ENCODE results near the gene CNNM2. TPM values are rescaled to one million over a fixed set of nuclear protein-coding genes. Genes with fewer than 3 reads are reported as not detected.

CNNM2 gene
- polyA plus RNA-seq, 4 donors = 10.8 to 13.4 (median 12.7) TPM

DNA sequence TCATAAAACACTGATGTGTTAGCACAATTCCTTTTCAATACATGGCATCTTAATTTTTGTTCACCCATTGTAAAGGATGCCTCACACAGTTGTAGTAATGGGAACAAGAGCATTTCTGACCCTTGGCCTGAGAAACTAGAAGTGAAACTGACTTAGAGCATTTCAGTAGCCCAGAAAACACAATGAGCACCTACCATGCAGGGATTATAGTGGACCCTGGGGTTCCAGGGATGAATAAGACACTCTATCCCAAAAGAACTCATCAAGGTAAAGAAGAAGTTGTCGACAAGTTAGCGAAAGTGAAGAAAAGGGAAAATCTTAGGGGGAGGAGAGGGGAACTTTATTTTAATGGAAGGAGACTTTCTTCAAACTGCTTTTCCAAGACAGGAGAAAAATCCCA, 149.4 kb downstream of the CNNM2 start:
- DNase-seq (ENCODE audit: low read depth in 4 of 4, low spot score in 3 of 4) = no peak

DNA sequence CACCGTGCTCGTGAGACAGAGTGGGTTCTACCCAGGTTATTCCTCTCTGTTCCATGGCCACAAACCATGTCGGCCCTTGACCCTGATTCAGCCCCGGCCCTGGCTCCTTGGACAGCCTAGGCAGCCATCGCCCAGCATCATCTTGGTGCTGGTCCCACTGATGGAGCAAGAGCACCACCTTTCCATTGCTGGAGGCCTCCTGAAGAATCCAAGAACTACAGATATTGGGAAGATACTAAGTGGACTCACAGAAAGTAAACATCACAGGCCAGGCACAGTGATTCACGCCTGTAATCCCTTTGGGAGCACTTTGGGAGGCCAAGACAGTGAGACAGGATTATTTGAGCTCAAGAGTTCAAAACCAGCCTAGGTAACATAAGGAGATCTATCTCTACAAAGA, 149.9 kb downstream of the CNNM2 start:
- DNase-seq (ENCODE audit: low read depth in 4 of 4, low spot score in 3 of 4) = no peak

DNA sequence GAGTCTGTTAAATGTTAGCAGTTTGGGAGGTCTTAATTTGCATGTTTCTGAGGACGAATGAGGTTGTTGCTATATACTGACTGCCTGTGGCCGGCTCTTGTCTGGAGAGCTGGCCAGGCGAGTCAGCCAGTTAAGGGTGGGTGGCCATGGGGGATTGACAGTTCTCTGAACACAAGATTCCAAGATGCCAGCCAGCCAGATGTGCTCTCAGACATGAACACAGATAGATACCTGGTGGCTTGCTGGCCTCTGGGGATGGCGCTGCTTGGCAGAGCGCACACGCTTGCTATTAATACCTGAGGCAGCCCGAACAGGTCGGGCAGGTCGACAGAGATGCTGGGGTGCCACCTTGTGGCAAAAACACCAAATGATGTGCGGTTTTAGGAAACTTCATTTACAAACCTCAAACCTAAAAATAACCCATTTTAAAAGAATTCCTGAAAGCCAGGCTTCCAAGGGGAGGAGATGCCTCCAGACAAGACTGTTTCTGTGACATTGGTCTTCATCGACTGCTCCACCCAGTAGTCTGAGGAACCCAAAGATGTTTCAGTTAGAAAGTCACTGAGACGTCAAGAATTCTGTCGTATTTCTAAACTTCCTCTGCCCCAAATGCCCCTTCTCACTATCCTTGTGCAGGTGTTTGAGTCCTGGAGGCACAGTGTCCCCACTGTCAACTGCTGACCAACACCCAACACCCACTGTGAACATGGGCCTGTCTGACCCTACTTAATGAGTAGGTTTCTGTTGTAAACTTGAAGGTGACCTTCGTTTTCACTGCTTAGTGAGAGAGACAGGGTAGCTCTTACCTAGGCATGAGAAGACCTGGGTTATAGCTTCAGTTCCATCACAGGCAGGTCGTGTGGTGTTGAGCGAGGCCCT, 151.6 kb downstream of the CNNM2 start:
- DNase-seq (ENCODE audit: low read depth in 4 of 4, low spot score in 3 of 4) = peak; percentile 28 to 47 (median 36)

DNA sequence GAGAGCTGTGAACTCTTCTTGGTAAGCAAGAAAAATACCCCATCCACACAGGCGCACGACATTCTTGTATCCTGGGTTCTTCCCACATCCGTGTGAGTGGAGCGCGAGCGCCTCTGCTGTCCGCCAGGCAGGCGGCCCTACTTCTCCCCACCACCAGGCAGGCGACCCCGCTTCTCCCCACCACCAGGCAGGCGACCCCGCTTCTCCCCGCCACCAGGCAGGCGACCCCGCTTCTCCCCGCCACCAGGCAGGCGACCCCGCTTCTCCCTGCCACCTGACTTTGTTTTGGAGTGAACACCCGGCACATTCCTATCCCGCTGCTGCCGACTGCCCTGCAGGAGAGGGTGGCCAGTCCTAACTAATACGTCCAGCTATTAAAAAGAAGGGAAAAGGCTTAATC, 154.2 kb downstream of the CNNM2 start:
- DNase-seq (ENCODE audit: low read depth in 4 of 4, low spot score in 3 of 4) = no peak

DNA sequence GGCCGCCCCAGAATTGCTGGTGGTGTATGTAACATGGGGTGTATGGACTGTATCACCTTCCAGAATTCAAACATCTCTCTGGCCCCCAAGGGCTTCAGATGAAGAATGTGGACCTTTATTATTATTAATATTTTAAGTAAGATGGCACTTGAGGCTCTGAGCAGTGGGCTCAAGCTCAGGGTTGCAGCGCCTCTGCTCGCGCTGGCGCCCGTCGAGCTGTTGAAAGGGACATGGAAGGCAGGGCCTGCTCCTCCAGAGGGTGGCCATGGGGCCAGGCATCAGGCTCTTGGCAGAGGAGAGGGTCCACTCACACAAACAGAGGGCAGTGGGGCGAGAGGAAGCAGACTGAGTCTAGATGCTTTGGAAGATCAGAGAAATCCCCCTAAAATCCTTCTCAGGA, 154.8 kb downstream of the CNNM2 start:
- DNase-seq (ENCODE audit: low read depth in 4 of 4, low spot score in 3 of 4) = no peak

DNA sequence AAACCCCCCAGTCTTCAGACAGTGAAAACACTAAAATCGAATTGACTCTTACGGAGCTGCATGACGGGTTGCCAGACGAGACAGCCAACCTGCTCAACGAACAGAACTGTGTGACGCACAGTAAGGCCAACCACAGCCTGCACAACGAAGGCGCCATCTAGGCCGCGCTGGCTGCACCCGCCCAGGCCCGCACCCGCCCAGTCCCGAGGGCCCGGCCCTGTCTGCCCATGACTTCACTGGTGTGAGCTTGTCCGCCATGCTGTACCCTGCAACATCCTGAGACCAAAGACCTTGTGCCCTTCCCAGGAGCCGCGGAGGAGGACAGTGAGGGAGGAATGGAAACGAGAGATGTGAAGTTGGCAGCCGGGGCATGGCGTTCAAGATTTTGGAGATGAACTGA, 158.9 kb downstream of the CNNM2 start:
- DNase-seq (ENCODE audit: low read depth in 4 of 4, low spot score in 3 of 4) = no peak

DNA sequence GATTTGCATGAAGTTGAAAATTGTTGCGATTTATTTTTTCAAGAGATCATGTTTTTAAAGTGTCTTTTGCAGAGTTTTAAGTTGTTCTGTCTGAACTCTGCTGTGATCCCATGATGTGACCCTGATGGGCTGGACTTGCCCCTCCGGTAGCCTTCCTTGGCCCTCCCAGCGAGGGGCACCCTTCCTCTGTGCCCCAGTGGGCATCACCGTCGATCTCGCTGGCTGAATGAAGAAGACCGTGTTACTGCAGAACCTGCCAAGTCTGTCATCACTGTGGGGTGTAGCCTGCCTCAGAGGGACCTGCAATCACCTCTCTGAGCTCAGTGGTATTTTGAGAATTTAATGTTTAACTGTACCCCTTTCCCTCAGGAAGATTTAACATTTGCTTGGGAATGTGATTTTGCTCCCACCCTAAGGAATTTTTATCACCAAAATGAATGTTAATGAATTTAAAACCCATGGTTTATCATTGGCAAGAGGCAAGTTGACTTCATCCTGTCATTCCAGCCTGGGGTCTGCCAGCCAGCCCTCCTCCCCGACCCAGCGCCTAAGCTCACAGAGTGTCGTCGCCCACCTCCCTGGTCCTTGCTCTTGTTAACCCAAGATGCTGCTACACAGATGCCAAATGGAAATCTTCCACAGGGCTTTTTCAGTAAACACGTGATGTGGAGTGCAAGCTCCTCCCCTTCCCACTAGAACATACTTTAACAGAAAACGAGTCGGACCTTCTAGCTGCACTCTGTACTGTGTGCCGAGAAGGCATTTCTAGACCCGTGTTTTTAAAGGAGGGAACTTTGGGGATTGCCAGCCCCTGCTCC, 159.6 kb downstream of the CNNM2 start:
- no peak for DNase-seq (ENCODE audit: low read depth in 4 of 4, low spot score in 3 of 4)

DNA sequence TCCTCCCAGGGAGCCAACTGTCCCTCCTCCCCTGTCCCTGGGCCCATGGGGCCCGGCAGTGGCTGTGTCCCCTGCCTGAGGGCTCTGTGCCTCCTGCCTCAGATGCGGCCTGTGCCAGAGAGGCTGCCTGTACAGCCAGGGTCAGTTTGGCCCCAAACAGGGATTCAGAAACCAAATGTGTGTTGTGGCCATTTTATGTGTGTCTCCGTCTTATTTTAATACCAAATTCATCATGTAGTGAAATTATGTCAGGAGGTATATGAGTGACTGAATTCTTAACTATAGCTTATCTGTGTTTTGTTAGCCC, 160.2 kb downstream of the CNNM2 start:
- DNase-seq (ENCODE audit: low read depth in 4 of 4, low spot score in 3 of 4) = no peak

DNA sequence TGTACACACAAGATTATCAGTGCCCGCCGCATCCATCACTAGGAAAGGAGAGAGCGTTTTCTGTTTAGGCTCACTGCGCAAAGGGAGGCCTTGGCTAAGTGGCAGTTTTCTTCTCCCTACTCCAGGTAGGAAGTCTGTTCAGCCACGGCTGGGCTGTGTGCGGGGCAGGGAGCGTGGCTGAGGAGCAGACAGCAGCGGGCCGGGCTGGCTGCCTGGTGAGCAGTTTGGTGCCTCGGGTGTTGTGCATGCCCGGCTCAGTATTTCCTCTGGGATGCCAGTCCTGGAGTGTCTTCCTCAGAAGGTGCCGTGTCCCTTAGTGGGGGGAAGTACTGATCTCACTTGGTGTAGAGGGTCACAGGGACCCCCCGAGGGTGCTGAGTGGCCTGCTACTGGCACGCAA, 160.6 kb downstream of the CNNM2 start:
- DNase-seq (ENCODE audit: low read depth in 4 of 4, low spot score in 3 of 4) = no peak

DNA sequence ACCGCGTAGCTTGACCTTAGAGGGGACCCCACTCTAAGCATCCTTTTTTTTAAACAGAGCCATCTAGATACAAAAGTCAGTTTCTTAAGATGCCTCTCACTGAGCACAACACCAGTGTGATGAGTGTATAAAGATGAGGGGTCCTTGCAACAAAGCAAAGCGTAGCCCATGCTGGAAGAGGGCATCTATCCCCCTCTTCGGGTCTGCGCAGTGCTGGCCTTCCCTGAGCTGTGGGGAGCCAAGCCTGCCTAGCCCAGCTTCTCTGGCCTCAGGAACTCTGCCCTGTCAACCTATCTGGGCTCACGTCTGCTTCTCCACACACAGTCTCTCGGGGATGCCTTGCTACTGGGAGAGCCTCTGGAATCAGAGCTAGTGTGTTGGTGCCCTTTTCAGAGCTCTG, 161.0 kb downstream of the CNNM2 start:
- DNase-seq (ENCODE audit: low read depth in 4 of 4, low spot score in 3 of 4) = no peak

DNA sequence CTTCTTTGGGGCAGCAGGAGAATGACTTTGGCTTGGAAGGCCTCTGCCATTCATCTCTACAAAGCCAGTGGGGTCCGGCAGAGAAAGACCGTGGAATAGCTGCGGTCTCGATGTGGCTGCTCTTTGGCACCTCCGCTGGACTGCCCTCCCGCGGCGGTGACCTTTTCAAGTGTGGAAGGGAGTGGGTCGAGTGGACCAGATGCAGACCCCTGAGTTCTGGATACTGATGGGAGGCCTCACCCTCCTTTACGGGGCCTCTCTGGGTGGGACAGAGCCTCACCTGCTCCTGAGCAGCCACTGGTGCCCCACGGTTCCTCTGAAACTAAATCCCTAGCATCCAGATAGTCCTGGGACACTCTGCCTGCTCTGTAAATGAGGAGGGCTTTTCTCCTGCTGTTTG, 161.9 kb downstream of the CNNM2 start:
- no peak for DNase-seq (ENCODE audit: low read depth in 4 of 4, low spot score in 3 of 4)

DNA sequence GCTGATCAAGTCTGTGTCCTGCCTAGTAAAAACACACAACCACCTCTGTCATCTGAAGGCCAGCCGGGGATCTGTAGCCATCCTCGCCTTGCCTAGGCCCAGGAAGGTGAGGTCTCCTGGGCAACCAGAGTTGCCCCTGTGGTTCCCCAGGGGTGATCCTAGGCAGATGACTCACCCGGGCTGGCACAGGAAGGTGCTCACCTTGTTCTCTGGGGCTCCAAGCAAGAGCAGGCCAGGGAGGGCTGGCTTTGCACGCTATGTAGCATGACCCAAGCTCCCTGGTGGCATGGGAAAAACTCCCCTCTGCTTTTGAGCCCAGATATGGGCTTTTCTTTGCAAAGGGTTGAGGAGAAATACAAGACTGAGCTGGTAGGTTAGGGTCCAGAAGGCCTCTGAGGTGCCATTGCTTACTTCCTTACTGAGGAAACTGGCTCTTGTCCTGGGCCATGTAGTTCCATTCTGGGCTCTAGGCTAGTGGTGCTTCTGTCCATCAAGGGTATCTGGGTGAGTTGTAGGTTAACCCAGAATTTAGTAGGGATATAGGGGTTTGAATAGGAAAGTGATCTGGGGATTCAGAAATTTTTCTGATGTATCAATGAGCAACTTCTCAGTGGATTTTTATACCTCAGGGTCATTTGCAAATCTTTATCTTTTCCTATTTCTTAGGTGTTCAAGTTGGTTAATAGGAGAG, 162.9 kb downstream of the CNNM2 start:
- DNase-seq (ENCODE audit: low read depth in 4 of 4, low spot score in 3 of 4) = no peak

DNA sequence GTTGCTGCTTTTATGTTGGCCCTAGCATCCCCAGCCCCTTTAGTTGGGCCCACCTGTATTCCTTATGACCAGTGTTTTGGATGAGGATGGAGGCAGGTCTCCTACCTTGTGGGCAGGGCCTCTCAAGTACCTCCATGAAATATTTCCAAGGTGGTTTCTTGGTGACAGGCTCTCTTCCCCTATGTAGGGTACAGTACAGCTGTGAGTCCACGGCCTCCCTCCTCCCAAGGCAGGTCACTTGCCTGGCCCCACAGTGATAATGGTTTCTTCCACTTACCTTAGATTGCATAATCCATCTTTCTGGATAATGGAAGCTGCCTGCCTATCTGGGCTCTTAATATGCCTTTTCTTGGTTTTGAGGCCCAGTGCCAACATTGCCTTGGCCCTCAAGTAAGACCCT, 164.6 kb downstream of the CNNM2 start:
- no peak for DNase-seq (ENCODE audit: low read depth in 4 of 4, low spot score in 3 of 4)

DNA sequence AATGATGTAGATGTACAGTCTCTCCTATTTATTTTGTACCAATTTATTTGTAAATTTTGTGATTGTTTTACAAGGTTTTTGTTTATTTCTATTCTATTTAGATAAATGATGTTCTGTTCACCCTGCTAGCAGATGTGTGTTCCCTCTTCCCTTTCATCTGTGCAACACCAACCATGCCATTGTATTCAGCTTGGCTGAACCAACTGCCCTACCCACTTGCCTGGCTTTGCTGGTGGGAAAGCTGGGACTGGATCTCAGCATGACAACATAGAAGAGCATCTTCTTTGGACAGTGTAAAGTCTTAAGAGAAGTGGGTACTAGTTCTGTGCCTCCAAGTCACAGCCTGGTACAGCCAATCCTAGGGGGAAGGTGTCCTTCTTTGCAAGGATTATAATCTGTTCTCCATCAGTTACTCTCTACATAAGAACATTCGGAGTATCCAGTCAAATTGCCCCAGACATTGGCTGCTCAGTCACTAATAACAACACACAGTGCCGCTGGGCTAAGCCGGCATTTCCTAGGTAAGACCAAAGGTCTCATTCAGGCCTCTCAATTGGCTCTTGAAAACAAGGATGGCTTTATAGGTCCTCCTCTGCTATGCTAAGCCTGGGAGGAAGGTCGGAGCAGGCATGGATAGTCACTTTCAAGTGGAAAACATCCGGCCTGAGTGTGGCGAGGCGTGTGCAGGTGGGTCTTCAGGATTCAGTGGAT, 165.3 kb downstream of the CNNM2 start:
- DNase-seq (ENCODE audit: low read depth in 4 of 4, low spot score in 3 of 4) = no peak

DNA sequence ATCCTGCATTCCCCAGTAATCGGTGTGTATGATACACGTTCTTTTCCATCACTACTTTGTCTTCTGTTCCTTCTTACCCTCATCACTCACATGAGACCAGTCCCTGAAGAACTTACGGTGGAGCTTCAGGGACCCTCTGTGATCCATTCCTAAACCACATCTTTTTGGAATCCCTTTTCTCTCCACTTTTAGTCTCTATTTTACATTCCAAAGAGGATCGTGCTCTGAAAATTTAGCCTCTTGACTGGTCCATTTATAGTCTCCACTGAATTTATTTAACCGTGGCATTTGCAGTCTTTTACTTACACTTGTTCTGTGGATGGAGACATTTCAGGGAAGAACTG, 165.9 kb downstream of the CNNM2 start:
- no peak for DNase-seq (ENCODE audit: low read depth in 4 of 4, low spot score in 3 of 4)

DNA sequence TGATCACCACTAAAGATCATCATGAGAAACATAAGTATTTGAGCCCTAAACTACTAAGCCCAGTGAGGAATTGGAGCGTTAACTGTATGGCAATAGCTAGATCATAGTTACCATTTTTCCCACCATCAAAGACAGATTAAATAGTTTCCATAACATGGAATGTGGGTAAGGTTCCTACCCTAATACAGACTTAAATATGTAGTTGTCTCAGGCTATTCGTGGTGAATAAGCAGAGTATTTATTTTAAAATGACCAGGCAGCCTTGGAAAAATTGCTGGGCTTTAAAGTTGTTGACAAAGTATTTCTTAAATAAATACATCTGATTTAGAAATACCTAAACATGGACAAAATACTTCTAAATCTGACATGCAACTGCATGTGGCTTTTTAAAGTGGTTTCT, 168.2 kb downstream of the CNNM2 start:
- DNase-seq (ENCODE audit: low read depth in 4 of 4, low spot score in 3 of 4) = no peak

DNA sequence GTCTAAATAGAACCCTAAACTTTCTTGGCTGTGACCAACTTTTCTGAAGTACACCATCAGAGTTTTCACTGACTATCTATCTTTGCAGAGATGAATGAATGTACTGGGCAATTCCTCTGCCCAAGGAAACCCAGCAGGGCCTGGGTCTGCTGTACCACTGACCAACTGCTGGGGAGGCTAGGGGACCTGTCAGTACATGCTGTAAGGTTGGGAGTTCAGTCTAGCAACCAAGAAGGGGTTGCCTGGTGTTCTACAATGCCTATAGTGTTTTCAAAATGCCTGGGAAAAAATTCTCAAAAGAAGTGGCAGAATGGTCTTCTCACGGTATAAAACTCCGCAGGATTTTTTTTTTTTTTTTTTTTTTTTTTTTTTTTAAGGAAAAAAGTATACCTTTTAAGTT, 168.7 kb downstream of the CNNM2 start:
- no peak for DNase-seq (ENCODE audit: low read depth in 4 of 4, low spot score in 3 of 4)

DNA sequence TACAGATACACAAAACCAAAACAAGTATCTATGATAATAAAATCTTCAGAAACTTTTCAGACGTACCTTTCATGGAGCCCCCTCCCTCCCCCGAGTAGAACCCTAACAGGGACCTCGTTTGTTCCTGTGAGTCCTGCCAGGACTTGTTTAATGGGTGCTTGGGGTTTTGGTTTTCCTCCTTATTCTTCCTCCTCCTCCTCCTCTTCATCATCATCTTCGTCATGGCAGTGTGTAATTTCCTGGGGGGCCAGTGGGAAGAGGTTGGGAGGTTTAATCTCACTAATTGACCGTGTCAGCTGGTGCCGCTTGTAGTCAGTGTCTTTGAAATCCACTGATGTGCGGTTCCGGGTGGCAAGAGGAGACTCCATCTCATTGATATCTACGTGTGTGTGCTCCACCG, 171.4 kb downstream of the CNNM2 start:
- no peak for DNase-seq (ENCODE audit: low read depth in 4 of 4, low spot score in 3 of 4)

DNA sequence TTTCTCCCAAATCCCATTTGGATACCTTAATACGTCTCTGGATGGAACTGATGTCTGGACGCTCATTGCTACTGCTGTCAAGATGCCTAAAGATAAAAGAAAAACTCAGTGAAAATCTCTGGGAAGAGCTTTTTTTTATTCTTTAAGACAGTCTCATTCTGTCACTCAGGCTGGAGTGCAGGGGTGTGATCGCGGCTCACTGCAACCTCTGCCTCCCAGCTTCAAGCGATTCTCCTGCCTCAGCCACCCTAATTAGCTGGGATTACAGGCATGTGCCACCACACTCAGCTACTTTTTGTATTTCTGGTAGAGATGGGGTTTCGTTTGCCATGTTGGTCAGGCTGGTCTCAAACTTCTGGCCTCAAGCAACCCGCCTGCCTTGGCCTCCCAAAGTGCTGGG, 172.8 kb downstream of the CNNM2 start:
- no peak for DNase-seq (ENCODE audit: low read depth in 4 of 4, low spot score in 3 of 4)

DNA sequence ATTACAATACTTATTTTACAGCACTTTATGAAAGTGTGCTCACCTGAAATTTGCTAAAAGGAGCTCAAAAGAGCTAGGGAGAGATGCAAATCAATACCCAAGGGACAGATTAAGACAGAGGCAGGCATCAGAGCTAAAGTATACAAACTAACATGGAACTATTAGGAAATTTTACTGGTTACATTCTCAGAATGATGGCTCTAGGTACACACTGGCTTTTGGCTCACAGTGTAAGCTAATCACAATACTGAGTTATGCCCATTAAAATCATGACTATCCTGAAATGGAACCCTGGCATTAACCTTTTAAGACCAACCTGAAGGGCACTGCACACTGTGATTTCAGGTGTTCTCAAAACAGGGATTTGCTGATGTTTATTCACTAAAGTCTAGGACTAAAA, 176.9 kb downstream of the CNNM2 start:
- no peak for DNase-seq (ENCODE audit: low read depth in 4 of 4, low spot score in 3 of 4)

DNA sequence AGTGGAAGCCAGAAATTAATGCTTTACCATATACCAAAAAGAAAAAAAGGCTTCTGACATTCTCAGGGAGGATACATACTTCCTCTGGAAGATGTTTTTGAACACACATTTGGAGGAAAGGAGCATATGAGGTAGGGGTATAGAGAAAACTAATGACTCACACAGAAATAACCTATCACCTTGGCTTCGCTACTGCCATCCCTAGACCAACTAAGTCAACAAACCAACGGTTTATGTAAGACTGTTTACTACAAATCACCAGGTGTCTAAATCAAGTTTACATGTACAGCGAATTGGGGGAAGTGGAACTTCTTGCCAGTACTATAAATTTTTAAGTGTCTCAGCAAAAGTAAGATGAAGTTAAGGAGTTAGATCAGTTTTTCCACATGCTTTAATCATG, 178.0 kb downstream of the CNNM2 start:
- DNase-seq (ENCODE audit: low read depth in 4 of 4, low spot score in 3 of 4) = no peak
